ENCODE data around the gene RAB11FIP4.

Gene RAB11FIP4

GRCh38 chr17:31522987-31523495 is 131.6 kb downstream of the RAB11FIP4 start:
- no peak for DNase-seq (ENCODE audit: low read depth)
- no peak overlapping the region for H3K4me3 ChIP-seq (ENCODE audit: control insufficient read depth, low read depth, low read length)
- TF ChIP-seq CTCF (IDR thresholded peaks at IDR 0.05; ENCODE audit: control insufficient read depth, insufficient read depth, low read depth, low read length, missing control alignments): no peak

GRCh38 chr17:31523862-31524730 is 132.6 kb downstream of the RAB11FIP4 start:
- DNase-seq (ENCODE audit: low read depth): no peak
- TF ChIP-seq CTCF (IDR thresholded peaks at IDR 0.05; ENCODE audit: control insufficient read depth, insufficient read depth, low read depth, low read length, missing control alignments): no peak
- no peak overlapping the region for H3K4me3 ChIP-seq (ENCODE audit: control insufficient read depth, low read depth, low read length)

GRCh38 chr17:31524926-31525800 is 133.7 kb downstream of the RAB11FIP4 start:
- DNase-seq (ENCODE audit: low read depth): peak; percentile 82
- no peak overlapping the region for H3K4me3 ChIP-seq (ENCODE audit: control insufficient read depth, low read depth, low read length)
- peak; percentile 98 for TF ChIP-seq CTCF (IDR thresholded peaks at IDR 0.05; ENCODE audit: control insufficient read depth, insufficient read depth, low read depth, low read length, missing control alignments)

GRCh38 chr17:31525801-31526549 is 134.5 kb downstream of the RAB11FIP4 start:
- H3K4me3 ChIP-seq (ENCODE audit: control insufficient read depth, low read depth, low read length): no peak overlapping the region
- no peak for DNase-seq (ENCODE audit: low read depth)
- peak; percentile 53 for TF ChIP-seq CTCF (IDR thresholded peaks at IDR 0.05; ENCODE audit: control insufficient read depth, insufficient read depth, low read depth, low read length, missing control alignments)

- TF ChIP-seq CTCF (IDR thresholded peaks at IDR 0.05; ENCODE audit: control insufficient read depth, insufficient read depth, low read depth, low read length, missing control alignments): no peak
- DNase-seq (ENCODE audit: low read depth): no peak
- H3K4me3 ChIP-seq (ENCODE audit: control insufficient read depth, low read depth, low read length): no peak overlapping the region
These were observed 136.1 kb downstream of the RAB11FIP4 start for GRCh38 chr17:31527606-31528005.

Data from AG09309 (cell line).